GM18870 (cell line): ENCODE results near the gene RPS16.

Source experiments
- ATAC-seq: cut with Tn5 transposase; IDR thresholded peaks from one replicate; pipeline ENCODE4 v1.9.1; 2021; ENCODE audit warnings: moderate library complexity; ENCODE audit not compliant: unreplicated experiment

The RPS16 gene

DNA sequence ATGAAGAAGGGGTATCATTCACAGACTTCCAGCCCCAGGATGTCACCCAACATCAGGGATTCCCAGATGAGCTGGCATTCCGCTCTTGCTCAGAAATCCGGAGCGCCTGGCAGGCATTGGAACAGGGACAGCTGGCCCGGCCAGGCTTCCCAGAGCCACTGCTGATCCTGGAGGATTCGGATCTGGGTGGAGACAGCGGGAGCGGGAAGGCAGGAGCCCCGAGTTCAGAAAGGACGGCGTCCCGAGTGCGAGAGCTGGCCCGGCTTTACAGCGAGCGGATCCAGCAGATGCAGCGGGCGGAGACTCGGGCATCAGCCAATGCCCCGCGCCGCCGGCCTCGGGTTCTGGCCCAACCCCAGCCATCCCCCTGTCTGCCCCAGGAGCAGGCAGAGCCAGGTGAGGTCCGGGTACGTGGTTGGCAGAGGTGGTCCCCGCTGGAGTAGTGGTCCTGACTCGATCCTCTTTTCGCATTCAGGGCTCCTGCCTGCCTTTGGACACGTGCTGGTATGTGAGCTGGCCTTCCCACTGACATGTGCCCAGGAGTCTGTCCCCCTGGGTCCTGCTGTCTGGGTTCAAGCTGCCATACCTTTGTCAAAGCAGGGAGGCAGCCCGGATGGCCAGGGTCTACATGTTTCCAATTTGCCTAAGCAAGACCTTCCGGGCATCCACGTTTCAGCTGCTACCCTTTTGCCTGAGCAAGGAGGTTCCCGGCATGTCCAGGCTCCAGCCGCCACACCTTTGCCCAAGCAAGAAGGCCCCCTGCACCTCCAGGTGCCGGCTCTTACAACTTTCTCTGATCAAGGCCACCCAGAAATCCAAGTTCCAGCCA lies 12.3 kb downstream of the RPS16 start:
- ATAC-seq: no peak

- no peak for ATAC-seq
Observed at GRCh38 chr19:39422020-39422419, 13.7 kb downstream of the RPS16 start.

DNA sequence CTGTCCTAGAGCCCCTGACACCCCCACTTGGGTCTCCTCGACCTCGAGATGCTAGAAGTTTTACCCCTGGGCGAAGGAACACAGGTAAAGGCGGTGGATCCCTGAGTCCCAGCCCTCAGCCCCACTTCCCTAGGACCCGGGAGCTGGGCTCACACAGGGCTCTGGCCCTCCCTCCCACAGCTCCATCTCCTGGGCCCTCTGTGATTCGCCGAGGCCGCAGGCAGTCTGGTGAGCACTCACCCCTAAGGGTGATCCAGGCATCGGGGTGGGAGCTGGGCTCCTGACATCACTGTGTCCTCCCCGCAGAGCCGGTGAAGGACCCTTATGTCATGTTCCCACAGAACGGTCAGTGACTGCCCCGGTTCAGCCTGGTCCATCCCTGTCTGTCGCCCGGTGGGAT lies 15.0 kb downstream of the RPS16 start:
- no peak for ATAC-seq

DNA sequence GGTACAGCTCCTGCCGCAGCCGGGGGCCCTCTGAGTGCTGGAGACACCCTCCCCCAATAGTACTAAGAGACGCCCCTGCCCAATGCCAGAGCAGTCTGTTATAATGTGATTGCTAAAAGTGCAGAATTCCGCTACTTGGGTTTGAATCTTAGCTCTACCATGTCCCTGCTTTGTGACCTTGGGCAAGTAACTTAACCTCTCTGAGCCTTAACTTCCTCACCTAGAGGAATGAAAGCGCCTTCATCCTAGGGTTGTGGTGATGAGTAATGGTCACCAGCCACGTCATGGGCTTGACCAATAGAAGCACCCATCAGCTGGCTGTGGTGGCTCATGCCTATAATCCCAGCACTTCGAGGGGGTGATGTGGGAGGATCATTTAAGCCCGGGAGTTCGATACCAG lies 16.7 kb downstream of the RPS16 start:
- ATAC-seq: no peak

- no peak for ATAC-seq
Observed at GRCh38 chr19:39417463-39418181, 18.1 kb downstream of the RPS16 start.

- no peak for ATAC-seq
Observed at GRCh38 chr19:39416152-39417120, 19.3 kb downstream of the RPS16 start.

- no peak for ATAC-seq
Observed at GRCh38 chr19:39415111-39416046, 20.4 kb downstream of the RPS16 start.

DNA sequence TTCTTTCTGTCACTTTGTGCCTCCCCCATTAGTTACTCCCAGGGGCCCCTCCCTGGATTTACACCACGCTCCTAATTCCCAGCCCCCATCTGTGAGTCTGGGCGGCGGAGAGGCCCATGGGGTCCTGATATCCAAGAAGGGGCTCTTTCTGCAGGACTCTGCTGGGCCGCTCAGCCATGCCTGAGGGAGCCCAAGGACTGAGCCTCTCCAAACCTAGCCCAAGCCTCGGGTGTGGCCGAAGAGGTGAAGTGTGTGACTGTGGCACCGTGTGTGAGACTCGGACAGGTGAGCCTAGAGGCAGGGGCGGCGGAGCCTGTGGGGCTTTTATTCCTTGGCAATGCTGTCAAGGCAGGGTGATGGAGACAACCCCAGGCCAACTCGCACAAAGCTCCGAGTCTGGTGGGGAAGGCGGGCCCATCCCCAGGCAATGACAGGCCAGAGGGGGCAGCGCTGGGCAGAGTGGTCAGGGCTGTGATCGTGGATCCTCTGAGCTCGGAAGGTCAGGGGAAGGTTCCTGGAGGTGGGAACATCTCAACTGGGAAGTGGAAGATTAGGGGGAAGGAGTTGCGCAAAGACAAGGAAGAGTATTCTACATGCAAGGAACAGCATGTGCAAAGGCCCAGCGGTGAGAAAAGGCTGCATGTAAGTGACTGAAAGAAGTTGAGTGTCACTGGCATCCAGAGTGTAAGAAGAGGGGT lies 21.7 kb downstream of the RPS16 start:
- no peak for ATAC-seq

DNA sequence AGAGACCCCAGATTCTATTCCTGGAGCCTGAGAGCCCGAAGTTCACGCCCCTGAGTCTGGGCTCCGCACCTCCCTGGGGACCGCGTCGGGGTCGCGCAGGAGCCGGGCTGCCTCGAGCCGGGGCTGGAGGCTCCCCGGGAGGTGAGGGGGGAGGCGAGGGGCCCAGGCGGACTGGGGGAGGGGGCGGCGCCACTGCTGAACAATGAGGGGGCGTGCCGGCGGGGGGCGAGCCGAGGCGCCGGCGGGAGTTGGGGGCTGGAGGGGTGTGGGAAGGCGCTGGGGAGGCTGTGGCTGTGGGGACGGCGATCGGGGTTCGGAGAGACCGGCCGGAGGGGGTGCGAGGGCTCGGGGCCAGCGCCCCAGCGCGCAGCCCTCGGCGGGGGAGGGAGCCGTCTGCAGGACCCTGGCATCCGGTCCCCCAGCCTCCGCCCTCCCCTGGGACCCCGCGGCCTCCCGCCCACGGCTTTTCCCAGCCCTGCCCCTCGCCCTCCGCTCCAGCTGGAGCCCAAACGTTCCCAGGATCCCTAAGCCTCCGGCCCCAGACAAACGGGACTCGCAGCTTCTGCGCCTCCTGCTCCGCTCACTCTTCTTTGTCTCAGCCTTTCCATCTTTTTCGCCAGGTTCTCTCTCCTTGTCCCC lies 22.4 kb downstream of the RPS16 start:
- no peak for ATAC-seq

DNA sequence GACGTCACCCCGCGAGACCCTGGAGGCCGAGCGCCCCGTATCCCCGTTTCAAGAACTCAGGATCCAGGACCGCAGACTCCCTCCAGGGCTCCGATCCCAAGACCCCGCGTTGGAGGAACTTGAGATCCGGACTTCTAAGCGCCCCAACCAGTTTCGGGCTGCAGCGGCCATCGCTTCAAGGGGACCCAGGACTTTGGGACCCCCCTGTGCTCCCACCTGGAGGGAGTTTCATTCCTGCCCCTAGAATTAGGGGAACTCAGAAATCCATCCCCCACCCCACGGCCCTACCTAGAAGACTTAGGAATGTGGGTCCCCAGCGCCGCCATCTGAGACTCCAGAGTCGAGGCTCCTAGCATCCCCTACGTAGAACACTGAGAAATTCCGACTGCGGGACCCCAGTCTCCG lies 22.9 kb downstream of the RPS16 start:
- ATAC-seq: no peak

GRCh38 chr19:39412100-39412866 lies 23.5 kb downstream of the RPS16 start, which contains the start of gene PLEKHG2:
Gene PLEKHG2 (plus strand): TSS chr19:39412669. CDS start chr19:39414087, 1,418 bp downstream.
- ATAC-seq: peak; percentile 62

GRCh38 chr19:39411832-39412099 lies 24.0 kb downstream of the RPS16 start:
- peak; percentile 32 for ATAC-seq

GRCh38 chr19:39411081-39411831 lies 24.5 kb downstream of the RPS16 start:
- ATAC-seq: no peak

DNA sequence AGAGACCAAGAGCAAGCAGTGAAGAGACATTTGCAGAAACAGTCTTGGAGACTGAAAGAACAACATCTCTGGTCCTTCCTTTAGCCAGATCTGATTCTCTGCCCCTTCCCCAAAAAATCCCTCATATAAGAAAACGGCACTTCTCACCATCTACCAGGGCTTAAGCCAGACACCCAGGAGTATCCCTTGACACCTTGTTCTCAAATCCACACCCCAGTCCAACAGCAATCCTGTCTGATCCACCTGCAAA lies 25.0 kb downstream of the RPS16 start:
- no peak for ATAC-seq

GRCh38 chr19:39410017-39410830 lies 25.5 kb downstream of the RPS16 start:
- no peak for ATAC-seq

GRCh38 chr19:39409208-39410016 lies 26.3 kb downstream of the RPS16 start:
- no peak for ATAC-seq
